HG03095 (cell line): ENCODE results near the gene C4orf50.

Source experiments
- ATAC-seq: cut with Tn5 transposase; IDR thresholded peaks from one replicate; pipeline ENCODE4 v1.9.1; 2021; ENCODE audit warnings: moderate library complexity; ENCODE audit not compliant: unreplicated experiment

C4orf50 gene

DNA sequence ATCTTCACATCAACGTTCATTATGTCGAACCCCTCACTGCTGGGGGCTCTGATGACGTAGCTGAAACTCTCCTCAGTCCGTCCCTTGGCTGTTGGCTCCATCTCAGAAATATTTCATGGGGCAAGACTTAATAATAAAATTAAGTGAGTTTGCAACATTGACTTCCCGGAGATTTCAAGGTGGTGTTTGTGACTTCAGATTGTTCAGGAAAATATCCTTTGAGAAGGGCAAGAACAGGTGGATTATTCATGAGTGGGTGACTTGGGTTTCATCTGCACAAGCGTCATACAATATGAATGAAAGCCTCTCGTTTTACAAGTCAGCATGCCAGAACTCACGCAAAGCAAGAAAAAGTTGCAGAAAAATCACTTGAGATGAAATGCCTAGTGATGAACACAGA is at the start of gene C4orf50:
Gene C4orf50, minus strand, starts transcription at position 101 of the 400 bp plus-strand sequence.
- no peak for ATAC-seq

DNA sequence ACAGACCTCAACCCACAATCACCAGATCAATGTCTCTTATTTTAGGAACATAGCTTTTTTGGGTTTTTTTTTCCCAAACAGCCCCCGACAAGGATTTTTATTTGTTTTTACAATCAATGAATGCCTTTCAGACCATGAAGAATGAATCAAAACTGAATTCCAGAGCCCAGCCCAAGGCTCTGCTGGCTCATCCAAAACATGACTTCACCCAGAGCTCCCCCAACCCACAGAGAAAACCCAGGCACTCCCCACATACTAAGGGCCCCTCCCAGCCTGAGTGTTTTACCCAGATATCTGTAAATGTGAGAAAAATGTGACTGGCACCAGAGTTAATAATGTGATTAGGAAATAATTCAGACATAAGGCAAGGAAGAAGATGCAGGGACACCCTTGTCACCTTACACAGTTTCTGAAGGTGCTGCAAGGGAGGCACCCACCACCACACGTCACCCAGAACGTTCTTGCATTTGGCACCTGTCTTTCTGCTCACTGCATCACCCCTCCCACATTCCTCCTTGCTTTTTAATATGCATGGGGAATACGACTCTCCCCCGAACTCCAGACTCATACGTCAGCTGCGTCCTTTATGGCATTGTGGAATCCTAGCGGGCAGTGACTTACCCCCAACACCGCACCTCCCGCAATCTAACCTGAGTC is 47.8 kb upstream of the C4orf50 start:
- ATAC-seq = no peak

DNA sequence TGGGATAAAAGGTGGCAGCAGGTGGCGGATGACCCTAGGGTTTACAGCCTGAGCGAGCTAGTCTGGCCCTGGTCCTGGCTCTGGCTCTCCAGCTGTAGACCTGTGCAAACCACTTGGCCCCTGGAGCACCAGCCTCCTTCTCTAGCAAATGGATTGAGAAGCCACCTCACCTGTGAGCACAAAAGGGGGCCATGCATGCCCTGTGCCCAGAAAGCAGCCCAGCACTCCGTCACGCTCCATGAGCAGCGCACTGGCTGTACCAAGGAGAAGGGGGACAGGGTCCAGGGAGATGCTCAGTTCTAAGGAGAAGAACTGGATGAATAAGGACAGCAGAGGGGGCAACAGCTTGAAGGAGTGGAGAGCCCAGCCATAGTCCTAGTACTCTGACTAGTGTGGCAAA is 46.9 kb upstream of the C4orf50 start:
- no peak for ATAC-seq

DNA sequence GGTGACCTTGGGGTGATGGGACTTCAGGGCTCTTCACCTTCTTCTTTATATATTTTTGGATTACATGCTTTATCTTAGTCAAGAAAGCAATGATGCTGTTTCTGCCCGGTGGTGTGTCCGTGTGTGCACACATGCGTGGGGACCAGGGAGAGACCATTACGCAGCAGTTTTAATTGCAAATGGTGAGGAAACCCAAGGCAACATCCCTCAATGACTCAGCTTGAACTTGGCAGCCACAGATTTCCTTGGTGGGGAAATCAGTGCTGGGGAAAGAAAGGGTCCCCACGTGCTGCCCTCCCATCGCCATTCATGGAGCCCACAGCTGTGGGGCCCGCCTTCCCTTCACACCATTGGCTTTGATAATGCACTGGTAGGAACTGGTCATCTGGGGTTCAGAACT is 46.2 kb upstream of the C4orf50 start:
- no peak for ATAC-seq

DNA sequence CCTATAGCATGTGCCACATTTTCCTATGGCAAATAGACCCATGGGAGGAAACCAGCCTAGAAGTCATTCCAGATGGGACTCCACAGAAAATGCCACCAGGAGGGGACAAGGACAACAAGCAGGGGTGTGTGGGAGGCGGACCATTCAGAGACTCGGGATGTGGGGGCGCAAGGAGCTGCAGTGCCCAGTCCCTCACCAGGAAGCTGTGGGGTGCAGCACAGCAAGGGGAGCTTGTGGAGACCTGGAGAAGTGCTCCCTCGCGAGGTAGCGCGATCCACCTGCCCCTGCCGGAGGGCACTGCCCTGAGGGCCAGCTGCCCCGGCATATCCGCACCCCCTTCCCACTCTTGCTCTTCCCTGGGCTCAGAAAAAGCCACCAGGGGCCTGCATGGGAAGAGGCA is 45.5 kb upstream of the C4orf50 start:
- ATAC-seq = no peak

DNA sequence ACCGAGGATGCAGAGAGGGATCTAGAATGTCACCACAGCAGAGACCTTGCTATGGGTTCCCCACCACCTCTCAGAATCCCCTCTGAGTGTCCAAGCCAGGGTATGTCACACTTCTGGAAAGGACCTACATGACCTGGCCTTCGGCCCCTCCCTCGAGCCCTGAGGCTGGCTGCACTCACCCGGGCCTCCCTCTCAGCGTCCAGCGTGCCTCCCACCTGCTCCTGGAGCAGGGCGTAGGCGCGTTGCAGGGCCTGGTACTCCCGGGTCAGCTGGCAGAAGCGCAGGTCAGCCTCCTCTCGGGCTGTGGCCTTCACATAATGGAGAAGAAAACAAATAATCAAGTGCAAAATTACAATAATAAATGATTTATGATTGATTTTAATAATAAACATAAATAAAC is 43.9 kb upstream of the C4orf50 start:
- no peak for ATAC-seq

DNA sequence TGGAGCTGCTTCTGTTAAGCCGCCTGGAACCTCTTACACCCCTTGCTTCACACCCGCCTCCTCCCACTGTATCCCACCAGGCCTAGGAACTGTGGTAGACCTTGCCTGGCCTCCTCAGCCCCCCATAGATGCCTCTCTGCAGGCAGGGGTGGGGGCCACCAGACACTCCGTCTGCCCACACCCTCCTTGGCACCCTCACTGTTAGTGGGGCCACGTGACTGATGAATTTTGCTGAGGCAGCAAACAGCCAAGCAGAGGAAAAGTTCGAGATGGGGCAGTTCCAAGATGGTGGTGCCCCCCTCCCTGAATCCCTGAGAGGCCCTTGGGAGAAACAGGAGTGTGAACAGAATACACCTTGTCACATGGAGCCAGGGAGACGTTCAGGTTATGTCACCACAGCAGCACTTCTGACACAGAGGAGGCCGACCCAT is 41.2 kb upstream of the C4orf50 start:
- ATAC-seq = no peak

DNA sequence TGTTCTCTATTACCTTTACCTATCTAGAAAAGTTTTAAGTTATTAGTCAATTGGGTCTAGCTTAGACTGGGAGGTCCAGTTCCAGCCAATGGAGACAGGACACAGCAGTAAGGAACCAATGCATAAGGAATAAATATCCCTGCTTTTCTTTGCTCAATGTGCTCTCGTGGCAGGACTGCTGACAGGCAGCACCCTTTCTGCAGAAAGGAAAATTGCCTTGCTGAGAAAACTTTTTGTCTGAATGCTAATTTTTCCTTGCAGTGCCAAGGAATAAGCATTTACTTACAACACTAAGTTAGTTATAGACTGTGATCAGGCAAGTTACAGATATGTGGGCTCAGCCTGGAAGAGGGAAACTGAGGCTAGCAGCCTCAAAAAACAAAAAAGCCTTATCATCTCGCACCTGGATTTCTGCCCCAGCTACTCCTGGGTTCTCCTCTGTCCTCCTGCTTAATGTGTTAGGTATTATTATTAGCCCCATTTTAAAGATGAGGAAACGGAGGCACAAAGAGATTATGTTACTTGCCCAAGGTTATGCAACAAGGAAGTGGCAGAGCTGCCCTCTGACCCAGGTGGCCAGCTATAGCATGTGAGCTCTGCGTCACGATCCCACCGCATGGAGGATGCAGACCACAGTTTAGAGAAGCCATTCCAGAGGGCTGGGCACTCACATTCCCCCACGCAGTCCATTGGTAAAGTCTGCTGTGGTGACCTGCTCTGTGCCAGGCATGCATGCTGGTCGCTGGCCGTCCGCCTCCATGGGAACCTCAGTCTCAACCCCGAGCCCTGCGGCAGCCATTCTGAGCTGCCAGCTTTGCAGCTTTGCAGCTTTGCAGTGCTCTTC is 40.5 kb upstream of the C4orf50 start:
- ATAC-seq = no peak

DNA sequence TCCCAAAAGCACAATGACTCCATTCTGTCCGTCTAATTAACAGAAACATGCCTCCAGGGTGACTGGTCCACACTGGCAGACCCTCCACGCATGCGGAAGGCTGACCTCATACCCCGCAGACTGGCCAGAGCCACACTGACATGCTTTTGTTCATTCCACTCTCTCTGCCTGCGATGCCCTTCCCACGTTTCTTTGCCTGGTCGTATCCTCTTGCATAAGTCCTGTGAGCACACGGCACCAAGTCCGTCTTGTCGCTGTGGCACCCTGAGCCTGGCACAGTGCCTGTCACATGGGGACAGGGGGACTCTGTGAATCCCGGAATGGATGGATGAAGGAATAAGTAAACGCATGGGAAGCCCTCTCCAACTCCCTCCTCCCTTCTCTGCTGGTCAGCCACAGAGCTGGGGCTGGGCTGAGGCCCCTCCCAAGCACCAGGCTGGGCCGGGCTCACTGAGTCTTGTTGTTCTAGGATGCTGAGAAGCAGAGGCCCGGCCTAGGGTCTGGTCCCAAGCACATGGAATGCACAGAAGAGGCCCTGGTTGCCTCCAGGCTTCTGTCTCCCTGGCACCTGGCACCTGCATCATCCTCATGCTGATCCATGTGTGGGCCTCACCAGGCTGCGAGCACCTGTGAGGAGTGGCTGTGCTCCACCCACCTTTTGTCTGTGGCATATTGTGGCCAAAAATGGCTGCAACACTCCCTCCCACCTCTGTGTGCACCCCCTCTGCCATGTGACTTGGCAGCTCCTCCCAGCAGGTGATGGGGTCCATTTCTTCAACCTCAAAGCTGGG is 38.9 kb upstream of the C4orf50 start:
- no peak for ATAC-seq

DNA sequence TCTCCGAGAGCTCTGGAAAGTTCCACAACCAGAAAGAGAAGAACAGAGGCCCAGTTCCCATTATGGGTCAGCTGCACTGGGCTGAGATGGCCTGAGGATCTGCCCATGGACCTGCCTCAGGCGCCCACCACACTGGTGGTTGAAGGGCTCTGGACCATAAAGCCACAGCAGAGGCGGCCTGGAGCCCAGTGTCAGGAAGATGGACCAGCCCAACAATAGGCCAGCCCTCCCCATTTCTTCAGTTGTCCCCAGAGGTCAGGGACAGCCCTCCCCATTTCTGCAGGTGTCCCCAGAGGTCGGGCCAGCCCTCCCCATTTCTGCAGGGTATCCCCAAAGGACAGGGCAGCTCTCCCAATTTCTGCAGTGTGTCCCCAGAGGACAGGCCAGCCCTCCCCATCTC is 37.2 kb upstream of the C4orf50 start:
- no peak for ATAC-seq

DNA sequence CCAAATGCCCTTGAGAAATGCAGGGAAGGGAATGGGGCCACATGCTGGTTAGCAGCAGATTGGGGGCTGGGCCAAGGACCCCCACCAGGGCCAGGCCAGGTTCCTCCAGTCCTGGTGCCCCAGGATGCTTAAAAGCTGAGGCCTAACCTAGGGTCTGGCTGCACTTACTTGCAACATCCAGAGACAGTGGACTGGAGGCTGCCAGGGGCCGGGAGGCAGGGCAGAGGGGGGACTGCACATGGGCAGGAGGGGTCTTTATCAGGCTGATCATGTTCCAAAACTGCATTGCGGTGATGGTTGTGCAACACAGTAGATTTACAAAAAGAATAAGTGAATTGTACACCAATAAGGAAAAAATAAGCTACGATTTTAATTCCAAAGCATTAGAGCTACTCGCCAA is 36.8 kb upstream of the C4orf50 start:
- no peak for ATAC-seq

DNA sequence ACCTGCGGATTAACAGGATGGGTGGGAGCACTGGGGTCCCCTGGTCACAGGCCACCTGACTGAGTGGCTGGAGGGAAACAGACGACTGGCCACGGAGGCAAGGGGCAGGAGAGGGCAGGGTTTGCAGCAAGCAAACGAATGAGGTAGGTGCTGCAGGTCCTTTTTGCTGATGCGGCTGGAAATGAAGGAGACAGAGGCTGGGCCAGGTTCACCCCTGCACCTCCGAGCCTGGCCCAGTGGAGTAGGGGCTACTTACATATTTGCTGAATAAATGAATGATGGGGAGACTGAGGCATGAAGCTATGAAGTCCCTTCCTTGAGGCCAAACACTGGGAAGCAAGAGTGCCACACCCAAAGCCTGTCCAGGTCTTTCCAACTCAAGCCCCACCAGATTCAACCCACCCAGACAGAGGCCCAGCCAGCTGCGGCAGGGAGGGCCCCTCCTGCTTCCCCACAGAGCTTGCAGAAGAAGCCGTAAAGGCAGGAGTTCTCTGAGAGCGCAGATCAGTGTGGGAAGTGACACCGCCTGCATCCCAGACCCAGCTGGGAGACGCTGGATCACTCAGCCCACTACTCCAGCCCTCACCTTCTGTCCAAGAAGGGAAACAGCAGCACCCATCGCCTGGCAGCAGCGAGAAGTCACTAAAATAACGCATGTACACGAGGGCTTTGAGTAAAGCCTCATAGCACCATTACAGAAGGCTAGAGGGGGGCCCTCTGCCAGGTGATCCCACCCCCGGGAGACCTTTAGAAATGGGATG is 36.1 kb upstream of the C4orf50 start:
- no peak for ATAC-seq

DNA sequence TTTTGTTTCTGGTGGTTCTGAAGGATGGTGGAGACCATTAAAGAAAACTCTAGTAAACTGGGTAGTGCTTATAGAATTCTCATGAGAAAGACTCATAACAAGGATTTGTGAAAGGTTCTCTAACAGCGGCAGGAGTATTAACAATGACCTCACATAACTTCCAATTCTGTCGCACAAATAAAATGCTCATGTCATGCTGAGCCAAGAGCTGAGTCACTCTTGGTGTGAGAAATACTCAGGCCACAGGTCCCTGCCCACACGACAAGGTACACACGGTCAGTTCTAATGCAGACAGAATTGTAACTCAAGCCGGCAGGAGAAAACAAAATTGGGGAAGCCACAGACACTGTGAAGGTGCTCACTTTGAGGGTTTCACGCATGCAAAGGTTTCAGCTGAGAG is 34.4 kb upstream of the C4orf50 start:
- ATAC-seq = no peak

DNA sequence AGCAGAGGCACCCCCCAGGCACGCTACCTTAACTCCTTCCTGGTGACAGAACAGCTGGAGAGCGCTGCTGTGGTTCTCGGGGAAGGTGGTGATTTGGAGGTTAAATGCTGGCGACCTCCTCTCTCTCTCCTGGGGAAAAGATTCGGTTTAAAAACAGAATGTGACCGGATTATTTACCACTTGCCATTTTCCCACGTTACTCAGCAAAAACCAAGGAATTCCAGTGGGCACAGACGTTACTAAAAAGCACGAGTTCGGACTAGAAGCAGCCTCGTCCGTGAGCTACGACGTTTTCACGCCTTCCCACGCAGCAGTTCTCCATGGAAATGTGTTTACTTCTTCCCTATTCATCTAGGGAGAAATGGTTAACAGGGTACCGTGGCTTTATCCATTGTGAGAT is 32.3 kb upstream of the C4orf50 start:
- no peak for ATAC-seq

DNA sequence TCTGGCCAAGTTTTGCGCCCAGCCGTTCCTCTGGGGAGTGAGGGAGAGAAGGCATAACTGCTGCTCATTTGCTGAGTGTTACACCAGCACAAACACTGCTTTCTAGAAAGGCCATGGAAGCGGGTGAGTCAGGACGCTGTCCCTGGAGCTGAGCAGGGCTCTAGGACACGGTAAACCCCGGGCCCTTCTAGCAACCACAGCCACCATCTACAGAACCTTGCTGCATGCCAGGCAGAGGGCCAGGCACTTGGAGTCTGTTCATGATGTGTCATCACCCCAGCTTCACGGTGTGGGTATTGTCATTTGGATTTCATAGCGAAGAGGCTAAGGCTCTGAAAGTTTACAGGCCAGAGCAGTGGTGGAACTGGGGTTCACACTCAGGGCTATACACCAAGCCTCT is 31.8 kb upstream of the C4orf50 start:
- no peak for ATAC-seq

DNA sequence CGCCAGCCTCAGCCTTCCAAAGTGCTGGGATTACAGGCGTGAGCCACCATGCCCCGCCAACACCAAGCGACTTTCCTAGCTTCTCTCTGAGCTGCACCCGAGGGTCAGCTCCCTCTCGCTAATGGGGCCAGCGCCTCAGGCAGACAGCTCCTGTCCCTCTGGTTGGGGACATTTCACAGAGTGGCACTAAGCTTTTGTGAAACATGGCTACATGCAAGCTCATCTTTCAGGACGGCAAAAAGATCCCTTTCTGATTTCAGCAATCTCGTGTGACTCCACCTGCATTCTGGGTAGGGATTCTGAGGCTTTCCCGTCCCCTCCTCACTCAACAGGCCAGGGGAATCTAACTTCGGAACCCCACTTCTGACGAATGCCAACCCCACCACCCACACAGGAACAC is 31.0 kb upstream of the C4orf50 start:
- no peak for ATAC-seq

DNA sequence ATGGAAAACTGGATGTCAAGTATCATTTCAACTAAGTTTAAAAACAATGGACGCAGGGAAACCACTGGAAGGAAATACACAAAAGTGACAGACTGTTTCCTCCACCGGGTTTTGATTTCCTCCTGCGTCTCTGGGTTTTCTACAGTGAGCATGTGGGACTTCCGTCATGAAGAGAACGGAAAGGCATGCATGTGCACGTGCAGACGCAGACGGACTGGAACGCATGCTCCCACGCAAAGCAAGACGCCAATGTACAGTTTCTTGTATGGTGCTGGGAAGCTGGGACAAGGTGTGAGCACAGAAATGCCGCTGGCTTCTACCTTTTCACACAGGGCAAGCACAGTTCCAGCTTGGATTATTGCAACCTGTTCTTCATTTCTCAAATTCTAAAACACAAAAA is 30.3 kb upstream of the C4orf50 start:
- ATAC-seq = no peak

DNA sequence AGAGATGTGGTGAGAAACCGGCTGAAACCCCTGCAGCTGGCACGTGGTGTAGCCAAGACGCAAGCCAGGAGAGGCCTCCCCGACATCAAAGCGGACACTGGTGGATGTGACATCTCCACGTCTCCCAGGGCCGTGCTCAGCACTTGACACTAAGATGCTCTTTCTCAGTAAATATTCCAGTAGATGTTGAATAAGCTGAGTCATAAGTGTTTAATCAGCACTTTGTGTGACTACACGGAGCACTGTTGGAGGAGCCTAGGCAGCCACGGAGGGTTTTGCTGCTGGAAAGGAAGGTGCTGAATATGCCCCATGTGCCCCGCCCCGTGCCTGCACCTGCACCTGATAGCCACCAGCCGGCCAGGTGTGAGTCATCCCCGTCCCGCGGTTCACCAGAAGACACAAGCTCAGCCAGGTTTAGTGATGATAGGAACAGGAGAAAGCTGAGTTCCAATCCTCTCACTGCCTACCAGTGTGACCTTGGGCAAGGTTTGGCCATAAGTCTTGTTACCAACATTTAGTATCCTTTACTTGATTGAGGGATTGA is 29.0 kb upstream of the C4orf50 start:
- no peak for ATAC-seq

DNA sequence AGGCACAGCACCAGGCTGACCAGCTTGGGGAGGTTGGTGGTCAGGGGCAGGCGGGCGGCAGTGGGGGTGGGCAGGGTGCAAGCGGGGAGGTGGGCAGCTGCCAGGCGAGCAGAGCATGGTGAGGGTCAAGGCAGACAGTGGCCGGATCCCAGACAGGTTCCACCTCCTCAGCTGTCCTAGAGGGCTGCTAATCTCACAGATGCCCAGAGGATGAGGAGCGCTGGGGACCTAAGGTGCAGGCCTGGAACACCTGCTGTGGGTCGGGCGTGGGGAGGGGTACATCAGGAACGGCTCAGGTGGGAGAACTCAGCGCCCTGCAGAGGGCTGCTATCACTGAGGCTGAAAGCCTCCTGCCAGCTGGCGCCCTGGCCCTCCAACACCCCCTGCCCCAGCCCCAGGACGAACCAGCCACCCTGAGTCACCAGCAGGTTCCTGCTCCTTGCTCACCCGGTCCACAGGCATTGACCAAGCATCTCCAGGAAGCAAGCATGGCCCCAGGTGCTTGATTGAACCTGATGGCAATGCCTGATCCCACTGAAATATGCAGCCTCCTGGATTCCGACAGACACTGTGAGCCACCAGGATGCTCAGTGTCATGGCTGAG is 28.4 kb upstream of the C4orf50 start:
- no peak for ATAC-seq

DNA sequence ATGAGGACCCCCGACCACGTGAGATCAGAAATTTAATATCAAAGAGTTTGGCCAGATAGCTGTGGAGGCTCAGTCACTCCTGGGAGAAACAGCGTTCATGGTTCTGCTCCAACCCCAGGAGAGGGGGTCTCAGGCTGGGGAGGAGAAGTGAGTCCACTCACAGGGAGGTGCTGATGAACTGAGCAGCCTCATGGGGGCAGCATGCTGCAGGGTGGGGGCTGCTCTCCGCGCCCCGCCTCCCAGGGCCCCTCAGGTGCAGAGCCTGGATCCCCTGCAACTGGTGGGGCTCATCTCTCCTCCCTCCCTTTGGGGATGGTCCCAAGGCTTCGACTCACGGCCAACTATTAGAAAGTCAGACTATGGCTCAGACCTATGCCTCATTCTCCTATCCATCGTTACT is 26.6 kb upstream of the C4orf50 start:
- ATAC-seq = no peak
